Mesothelial cell of epicardium (in vitro differentiated cells): ENCODE measurements around the gene KCNH2. TPM values are rescaled to one million over a fixed set of nuclear protein-coding genes. Genes with fewer than 3 reads are reported as not detected.

ENCODE experiments used
- DNase-seq, 2 experiments: peaks; one replicate each; pipeline ENCODE4 v3.0.0; 2021; ENCODE audit warnings: low spot score in 2 of 2; ENCODE audit not compliant: unreplicated experiment in 2 of 2
- H3K27ac Mint-ChIP-seq: 2 replicates; pipeline ENCODE4 v1.8.0; 2021; ENCODE audit warnings: mixed read lengths
- H3K27me3 Mint-ChIP-seq: 2 replicates; pipeline ENCODE4 v1.8.0; 2021; ENCODE audit warnings: low read depth, mixed read lengths
- H3K36me3 Mint-ChIP-seq: 2 replicates; pipeline ENCODE4 v1.8.0; 2021; ENCODE audit warnings: mixed read lengths
- H3K4me1 Mint-ChIP-seq: 2 replicates; pipeline ENCODE4 v1.8.0; 2021; ENCODE audit warnings: mixed read lengths
- H3K4me3 Mint-ChIP-seq: 2 replicates; pipeline ENCODE4 v1.8.0; 2021; ENCODE audit warnings: mild to moderate bottlenecking, moderate library complexity, mixed read lengths
- H3K9me3 Mint-ChIP-seq: 2 replicates; pipeline ENCODE4 v1.8.0; 2021; ENCODE audit warnings: mixed read lengths
- CTCF ChIP-seq: fragments of 200-600 bp; sonication (generic); IDR thresholded peaks from one replicate; pipeline ENCODE4 v1.5.0; 2021; ENCODE audit warnings: antibody characterized with exemption; ENCODE audit not compliant: unreplicated experiment
- total RNA-seq: library from RNA; stranded (reverse); gene quantifications from 3 replicates; pipeline ENCODE4 v1.2.1, GENCODE V29; 2021

The KCNH2 gene
- total RNA-seq, 1 donor from 2014 or later: 11.2 TPM

GRCh38 chr7:150947241-150947745, 30.8 kb downstream of the KCNH2 start:
- Mint-ChIP-seq H3K4me1 (peaks cover 49% of the 10 kb centered on the region), H3K36me3 (no peaks in the 10 kb centered on the region), H3K4me3 (no peak overlapping the region), H3K9me3 (no peaks in the 10 kb centered on the region), H3K27me3 (no peaks in the 10 kb centered on the region), H3K27ac (no peak overlapping the region)
- peak in 1 of 2 experiments; percentile 40 for DNase-seq
- no peak for TF ChIP-seq CTCF

DNA sequence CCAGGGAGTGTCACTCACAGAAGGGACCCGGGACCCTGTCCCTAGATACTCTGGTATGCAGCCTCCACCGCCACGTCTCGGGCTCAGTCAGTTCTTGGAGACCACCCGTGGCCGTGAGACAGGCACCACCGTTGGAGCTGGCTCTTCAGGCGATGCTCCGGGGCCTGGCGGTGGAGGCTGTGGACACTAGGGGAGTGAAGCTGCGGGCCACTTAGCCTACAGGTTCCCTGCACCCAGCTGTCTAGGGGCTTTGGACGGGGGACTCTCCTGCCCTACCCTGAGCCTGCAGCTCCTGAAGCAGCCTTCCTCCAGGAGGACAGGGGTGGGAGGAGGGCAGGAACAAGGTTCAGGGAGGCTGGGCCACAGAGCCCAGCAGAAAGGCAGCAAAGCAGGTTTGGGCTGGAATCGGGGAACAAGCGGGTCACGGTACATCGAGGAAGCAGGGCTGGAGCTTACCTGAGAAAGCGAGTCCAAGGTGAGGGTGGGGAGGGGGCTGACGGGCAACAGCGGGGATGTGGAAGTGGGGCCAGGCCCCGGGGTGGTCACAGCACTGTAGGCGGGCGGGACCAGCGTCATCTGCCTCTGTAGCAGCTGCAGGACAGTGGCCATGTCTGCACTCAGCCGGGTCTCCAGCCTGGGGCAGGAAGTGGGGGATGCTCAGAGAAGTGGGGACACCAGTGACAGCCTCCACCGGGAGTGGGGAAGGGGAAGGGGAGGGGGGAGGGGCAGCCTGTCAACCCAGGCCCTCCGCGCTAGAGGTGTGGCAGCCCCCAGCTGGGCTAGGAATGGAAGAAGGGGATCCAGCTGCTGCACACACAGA, 31.5 kb downstream of the KCNH2 start:
- H3K27ac Mint-ChIP-seq: peak overlapping the region; percentile 43
- no peaks in the 10 kb centered on the region for H3K36me3 Mint-ChIP-seq
- no peak for TF ChIP-seq CTCF
- peak overlapping the region; percentile 41 for H3K4me3 Mint-ChIP-seq
- H3K9me3 Mint-ChIP-seq: no peaks in the 10 kb centered on the region
- H3K27me3 Mint-ChIP-seq: no peaks in the 10 kb centered on the region
- DNase-seq: peak in 1 of 2 experiments; percentile 36
- H3K4me1 Mint-ChIP-seq: peaks cover 49% of the 10 kb centered on the region

DNA sequence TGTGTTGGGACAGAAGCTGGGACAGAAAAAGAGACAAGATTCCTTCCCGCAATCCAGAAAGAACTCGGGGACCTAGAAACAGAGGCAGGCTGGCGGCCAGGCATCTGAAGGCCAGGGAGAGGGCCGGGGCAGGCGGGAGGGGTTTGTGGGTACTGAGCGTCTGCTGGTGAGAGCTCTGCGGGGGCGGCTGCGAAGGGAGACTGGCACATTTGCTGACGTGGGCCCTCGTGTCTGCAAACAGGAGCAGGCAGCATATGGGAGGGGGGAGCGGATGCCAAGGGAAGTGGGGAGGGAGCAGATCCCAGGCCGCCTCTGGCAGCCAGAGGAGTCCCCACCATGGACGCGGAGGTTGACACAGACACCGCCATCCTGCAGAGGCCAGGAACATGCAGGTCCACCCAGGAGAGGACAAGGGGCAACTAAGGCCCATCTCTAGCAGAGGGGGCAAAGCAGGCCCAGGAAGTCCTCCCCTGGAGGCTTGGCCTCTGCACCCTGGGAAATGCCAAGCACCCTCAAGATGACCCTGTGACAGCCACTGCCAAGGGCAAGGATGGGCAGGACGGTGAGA, 32.2 kb downstream of the KCNH2 start:
- peaks cover 3% of the 10 kb centered on the region for H3K27me3 Mint-ChIP-seq
- no peak overlapping the region for H3K4me3 Mint-ChIP-seq
- no peaks in the 10 kb centered on the region for H3K9me3 Mint-ChIP-seq
- H3K36me3 Mint-ChIP-seq: no peaks in the 10 kb centered on the region
- peaks cover 53% of the 10 kb centered on the region for H3K4me1 Mint-ChIP-seq
- no peak for TF ChIP-seq CTCF
- DNase-seq: no peak
- peak overlapping the region; percentile 81 for H3K27ac Mint-ChIP-seq

GRCh38 chr7:150945171-150945852, 32.8 kb downstream of the KCNH2 start:
- no peaks in the 10 kb centered on the region for H3K36me3 Mint-ChIP-seq
- H3K4me1 Mint-ChIP-seq: peaks cover 56% of the 10 kb centered on the region
- H3K9me3 Mint-ChIP-seq: no peaks in the 10 kb centered on the region
- peak in 1 of 2 experiments; percentile 42 for DNase-seq
- H3K27ac Mint-ChIP-seq: peak overlapping the region; percentile 81
- H3K4me3 Mint-ChIP-seq: no peak overlapping the region
- H3K27me3 Mint-ChIP-seq: peaks cover 3% of the 10 kb centered on the region
- no peak for TF ChIP-seq CTCF

DNA sequence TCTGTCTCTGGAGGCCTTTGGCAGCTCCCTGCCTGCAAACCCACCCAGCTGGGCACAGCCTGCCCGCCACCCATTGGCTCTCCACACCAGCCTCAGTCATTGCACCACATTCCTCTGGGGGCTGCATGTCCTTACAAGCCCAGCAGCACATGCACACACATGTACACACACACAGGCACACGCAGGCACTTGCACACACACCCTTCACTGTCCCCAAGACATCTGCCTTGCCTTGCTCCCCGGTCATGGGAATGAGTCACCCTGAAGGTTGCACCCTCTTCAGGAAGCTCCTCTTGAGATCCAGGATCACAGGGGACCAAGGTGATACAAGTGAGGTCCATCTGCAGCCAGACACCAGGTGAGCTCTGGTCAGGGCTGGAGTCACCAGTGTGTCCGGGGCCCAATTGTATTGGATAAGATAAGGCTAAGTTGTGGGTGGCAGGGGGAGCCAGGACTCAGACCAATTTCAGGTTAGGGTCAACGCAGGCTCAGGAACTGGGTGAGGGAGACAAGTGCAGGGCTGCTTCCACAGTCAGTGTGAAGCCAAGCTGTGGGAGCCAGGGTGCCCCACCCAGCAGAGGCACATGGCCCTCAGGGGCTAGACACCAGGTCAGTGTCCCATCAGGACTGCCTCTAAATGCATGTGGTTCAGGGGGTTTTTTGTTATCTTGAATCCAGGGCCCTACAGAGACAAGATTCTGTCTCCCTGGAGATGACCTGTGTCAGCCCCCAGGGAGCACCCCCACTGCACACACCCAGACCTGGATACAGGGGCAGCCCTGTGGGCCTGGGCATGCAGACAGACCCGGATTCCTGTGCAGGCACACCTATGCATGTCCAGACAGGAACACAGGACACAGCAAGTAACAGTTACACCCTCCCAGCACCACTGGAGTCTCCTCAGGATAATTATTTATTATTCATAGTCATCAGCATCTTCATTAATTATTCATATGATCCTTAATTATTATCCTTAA, 33.8 kb downstream of the KCNH2 start:
- H3K27ac Mint-ChIP-seq: peak overlapping the region; percentile 15
- DNase-seq: peak in 1 of 2 experiments; percentile 38
- H3K9me3 Mint-ChIP-seq: no peaks in the 10 kb centered on the region
- H3K27me3 Mint-ChIP-seq: peaks cover 3% of the 10 kb centered on the region
- TF ChIP-seq CTCF: no peak
- peaks cover 51% of the 10 kb centered on the region for H3K4me1 Mint-ChIP-seq
- no peaks in the 10 kb centered on the region for H3K36me3 Mint-ChIP-seq
- H3K4me3 Mint-ChIP-seq: no peak overlapping the region
